Trophoblast cell (in vitro differentiated cells and primary cell): ENCODE measurements around the gene ZNF680.
"Not testable (repeated sequence)": the region's sequence is repeated elsewhere in the genome, so short reads cannot be mapped to it uniquely, and the experiment has no call there.

Experiments used
- DNase-seq, 2 donors: peaks; one replicate each; pipeline ENCODE4 v3.0.0-alpha.2; 2016
- H2AFZ ChIP-seq: 2 replicates; pipeline ENCODE4 v1.6.1; 2013; ENCODE audit warnings: low read length, moderate library complexity, mild to moderate bottlenecking; ENCODE audit not compliant: insufficient read depth, poor library complexity
- H2AK5ac ChIP-seq: 2 replicates; pipeline ENCODE4 v1.6.1; 2013; ENCODE audit warnings: mild to moderate bottlenecking, low read length
- H2BK120ac ChIP-seq: 2 replicates; pipeline ENCODE4 v1.6.1; 2013; ENCODE audit warnings: low read length, mild to moderate bottlenecking, moderate library complexity; ENCODE audit not compliant: insufficient read depth, poor library complexity
- H2BK12ac ChIP-seq: 2 replicates; pipeline ENCODE4 v1.6.1; 2013; ENCODE audit warnings: mild to moderate bottlenecking, low read length, moderate library complexity
- H2BK5ac ChIP-seq: 2 replicates; pipeline ENCODE4 v1.6.1; 2013; ENCODE audit warnings: low read length, low read depth, moderate library complexity, mild to moderate bottlenecking; ENCODE audit not compliant: poor library complexity
- H3K14ac ChIP-seq: 2 replicates; pipeline ENCODE4 v1.6.1; 2013; ENCODE audit warnings: mild to moderate bottlenecking, low read length
- H3K18ac ChIP-seq: 2 replicates; pipeline ENCODE4 v1.6.1; 2013; ENCODE audit warnings: mild to moderate bottlenecking, low read length
- H3K23ac ChIP-seq: 2 replicates; pipeline ENCODE4 v1.6.1; 2013; ENCODE audit warnings: low read length
- H3K27ac ChIP-seq: 2 replicates; pipeline ENCODE4 v1.5.1; 2013; ENCODE audit warnings: low read depth, mild to moderate bottlenecking, inconsistent platforms, low read length, moderate library complexity
- H3K27me3 ChIP-seq: 2 replicates; pipeline ENCODE4 v1.6.1; 2013; ENCODE audit warnings: inconsistent platforms, mild to moderate bottlenecking, low read length, moderate library complexity; ENCODE audit not compliant: insufficient read depth
- H3K36me3 ChIP-seq, 2 experiments: 1 replicate in 1 of 2; 2 replicates in 1 of 2; pipeline ENCODE4 v1.6.1; 2013; ENCODE audit warnings: low read length in 2 of 2, mild to moderate bottlenecking in 2 of 2, moderate library complexity in 1 of 2; ENCODE audit not compliant: insufficient read depth in 2 of 2, control insufficient read depth in 1 of 2
- H3K4ac ChIP-seq: 2 replicates; pipeline ENCODE4 v1.6.1; 2013; ENCODE audit warnings: low read depth, mild to moderate bottlenecking, low read length, moderate library complexity
- H3K4me1 ChIP-seq, 2 experiments: 1 replicate in 1 of 2; 2 replicates in 1 of 2; pipeline ENCODE4 v1.6.1; 2013; ENCODE audit warnings: low read length in 2 of 2, mild to moderate bottlenecking in 2 of 2, moderate library complexity in 1 of 2; ENCODE audit not compliant: insufficient read depth in 2 of 2, control insufficient read depth in 1 of 2
- H3K4me2 ChIP-seq: 2 replicates; pipeline ENCODE4 v1.6.1; 2013; ENCODE audit warnings: inconsistent platforms, mild to moderate bottlenecking, low read length, moderate library complexity
- H3K4me3 ChIP-seq: 2 replicates; pipeline ENCODE4 v1.5.1; 2013; ENCODE audit warnings: mild to moderate bottlenecking, low read depth, low read length, inconsistent platforms
- H3K79me1 ChIP-seq: one replicate; pipeline ENCODE4 v1.6.1; 2013; ENCODE audit warnings: low read length
- H3K79me2 ChIP-seq: 2 replicates; pipeline ENCODE4 v1.6.1; 2013; ENCODE audit warnings: low read length, mild to moderate bottlenecking; ENCODE audit not compliant: control insufficient read depth, insufficient read depth, poor library complexity
- H3K9ac ChIP-seq: 2 replicates; pipeline ENCODE4 v1.6.1; 2013; ENCODE audit warnings: mild to moderate bottlenecking, low read length
- H3K9me3 ChIP-seq: 2 replicates; pipeline ENCODE4 v1.6.1; 2013; ENCODE audit warnings: low read depth, mild to moderate bottlenecking, control low read depth, inconsistent platforms, low read length; ENCODE audit not compliant: insufficient read depth
- H4K12ac ChIP-seq: 2 replicates; pipeline ENCODE4 v1.6.1; 2013; ENCODE audit warnings: low read depth, mild to moderate bottlenecking, low read length, moderate library complexity
- H4K8ac ChIP-seq: 2 replicates; pipeline ENCODE4 v1.6.1; 2013; ENCODE audit warnings: low read depth, mild to moderate bottlenecking, low read length, moderate library complexity
- H4K91ac ChIP-seq: one replicate; pipeline ENCODE4 v1.6.1; 2013; ENCODE audit warnings: low read depth, mild to moderate bottlenecking, low read length, moderate library complexity
- WGBS: extraction: QIAGEN DNeasy Blood & Tissue Kit; methylation state at CpG from one replicate; pipeline ENCODE4 v1.1.7; 2013; ENCODE audit warnings: missing lambda C conversion rate; ENCODE audit not compliant: insufficient read length, insufficient coverage; ENCODE audit errors: extremely low coverage; 5-methylcytosine and 5-hydroxymethylcytosine counted together

ZNF680 gene

DNA sequence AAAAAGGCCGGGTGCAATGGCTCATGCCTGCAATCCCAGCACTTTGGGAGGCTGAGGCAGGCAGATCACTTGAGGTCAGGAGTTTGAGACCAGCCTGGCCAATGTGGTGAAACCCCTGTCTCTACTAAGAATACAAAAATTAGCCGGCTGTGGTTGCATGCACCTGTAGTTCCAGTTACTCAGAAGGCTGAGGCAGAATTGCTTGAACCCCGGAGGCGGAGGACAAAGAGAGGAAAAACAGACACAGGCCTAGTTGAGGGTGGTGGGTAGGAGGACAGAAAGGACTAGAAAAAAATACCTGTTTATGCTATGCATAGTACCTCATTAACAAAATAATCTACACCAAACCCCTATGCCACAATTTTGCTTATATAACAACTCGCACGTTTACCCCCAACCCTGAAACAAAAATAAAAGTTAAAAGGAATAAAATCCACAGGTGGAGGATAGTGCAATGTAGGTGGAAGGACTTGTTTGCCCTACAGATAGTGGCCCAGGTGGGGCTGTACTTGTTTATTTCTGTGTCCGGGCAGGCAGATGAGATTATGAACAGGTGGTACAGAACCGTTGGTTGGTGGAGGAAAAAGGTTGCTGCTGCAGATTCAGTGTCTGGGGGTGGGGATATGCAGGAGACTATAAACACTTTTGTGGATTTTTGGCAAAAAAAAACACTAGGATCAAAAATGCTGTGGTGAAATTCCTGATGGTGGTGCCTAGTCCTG is 5.1 kb downstream of the ZNF680 start:
- Histone ChIP-seq H2BK5ac (no peak overlapping the region), H3K23ac (no peak overlapping the region), H3K4ac (no peak overlapping the region), H3K36me3 (no peaks in the 10 kb centered on the region), H3K27me3 (no peaks in the 10 kb centered on the region), H4K91ac (no peak overlapping the region), H3K4me2 (no peak overlapping the region), H4K8ac (no peak overlapping the region), H4K12ac (no peak overlapping the region), H3K9ac (no peak overlapping the region), H3K79me1 (no peaks in the 10 kb centered on the region), H3K4me3 (no peak overlapping the region), H2BK12ac (no peak overlapping the region), H3K9me3 (peaks cover 3% of the 10 kb centered on the region), H2AK5ac (no peak overlapping the region), H3K18ac (no peak overlapping the region), H3K4me1 (no peaks in the 10 kb centered on the region), H3K79me2 (no peaks in the 10 kb centered on the region), H3K27ac (no peak overlapping the region), H3K14ac (no peak overlapping the region), H2AFZ (no peak overlapping the region), H2BK120ac (no peak overlapping the region)
- DNase-seq, result no peak
- 100% methylated on average over 2 of the region's 8 CpGs for WGBS

DNA sequence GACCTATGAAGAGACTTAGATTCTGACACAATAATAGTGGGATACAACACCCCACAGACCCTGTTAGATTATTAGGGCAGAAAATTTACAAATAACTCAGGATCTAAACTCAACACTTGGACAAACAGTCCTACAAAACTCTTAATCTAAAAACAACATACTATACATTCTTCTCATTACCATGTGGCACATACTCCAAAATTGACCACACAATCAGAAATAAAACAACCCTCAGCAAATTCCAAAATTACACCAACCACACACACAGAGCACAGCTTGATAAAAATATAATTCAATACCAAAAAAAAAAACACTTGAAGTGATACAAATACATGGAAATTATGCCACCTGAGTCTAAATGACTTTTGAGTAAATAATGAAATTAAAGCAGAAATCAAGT is 7.8 kb downstream of the ZNF680 start:
- H2AK5ac ChIP-seq, result no peak overlapping the region

DNA sequence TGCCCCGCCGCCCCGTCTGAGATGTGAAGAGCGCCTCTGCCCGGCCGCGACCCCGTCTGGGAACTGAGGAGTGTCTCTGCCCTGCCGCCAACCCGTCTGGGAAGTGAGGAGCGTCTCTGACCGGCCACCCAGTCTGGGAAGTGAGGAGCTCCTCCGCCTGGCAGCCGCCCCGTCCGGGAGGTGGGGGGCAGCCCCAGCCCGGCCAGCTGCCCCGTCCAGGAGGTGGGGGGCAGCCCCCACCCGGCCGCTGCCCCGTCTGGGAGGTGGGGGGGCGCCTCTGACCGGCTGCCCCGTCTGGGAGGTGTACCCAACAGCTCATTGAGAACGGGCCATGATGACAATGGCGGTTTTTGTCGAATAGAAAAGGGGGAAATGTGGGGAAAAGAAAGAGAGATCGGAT is 8.7 kb downstream of the ZNF680 start:
- H4K12ac ChIP-seq, H2BK120ac ChIP-seq, H3K18ac ChIP-seq, H3K36me3 ChIP-seq, H4K91ac ChIP-seq, H3K4me3 ChIP-seq, H3K79me2 ChIP-seq, H2BK12ac ChIP-seq, H3K4ac ChIP-seq, H2AK5ac ChIP-seq, DNase-seq, H3K9ac ChIP-seq, H3K27me3 ChIP-seq, H2AFZ ChIP-seq, H3K14ac ChIP-seq, H3K23ac ChIP-seq, H3K79me1 ChIP-seq, H3K27ac ChIP-seq, H3K9me3 ChIP-seq, H3K4me2 ChIP-seq, H2BK5ac ChIP-seq, H3K4me1 ChIP-seq, H4K8ac ChIP-seq: not testable (repeated sequence)
- no CpG with 5 or more reads among the region's 28 CpGs for WGBS

More for the DNA sequence above, 7.8 kb downstream of the ZNF680 start:
- H3K4me2 ChIP-seq, result no peak overlapping the region
- H2BK12ac ChIP-seq, result no peak overlapping the region
- no peak overlapping the region for H3K27ac ChIP-seq
- H2AFZ ChIP-seq, result no peak overlapping the region
- H3K79me2 ChIP-seq, result no peaks in the 10 kb centered on the region
- H3K18ac ChIP-seq, result no peak overlapping the region
- H3K23ac ChIP-seq, result no peak overlapping the region
- H3K9ac ChIP-seq, result no peak overlapping the region
- no peaks in the 10 kb centered on the region for H3K4me1 ChIP-seq
- no peak overlapping the region for H2BK120ac ChIP-seq
- no peak overlapping the region for H4K12ac ChIP-seq
- no peak overlapping the region for H3K14ac ChIP-seq
- no peak overlapping the region for H3K4me3 ChIP-seq
- no peaks in the 10 kb centered on the region for H3K36me3 ChIP-seq
- H3K9me3 ChIP-seq, result peaks cover 2% of the 10 kb centered on the region
- DNase-seq, result no peak
- no peak overlapping the region for H4K8ac ChIP-seq
- H3K79me1 ChIP-seq, result no peaks in the 10 kb centered on the region
- H4K91ac ChIP-seq, result no peak overlapping the region
- no peaks in the 10 kb centered on the region for H3K27me3 ChIP-seq
- H2BK5ac ChIP-seq, result no peak overlapping the region
- H3K4ac ChIP-seq, result no peak overlapping the region

DNA sequence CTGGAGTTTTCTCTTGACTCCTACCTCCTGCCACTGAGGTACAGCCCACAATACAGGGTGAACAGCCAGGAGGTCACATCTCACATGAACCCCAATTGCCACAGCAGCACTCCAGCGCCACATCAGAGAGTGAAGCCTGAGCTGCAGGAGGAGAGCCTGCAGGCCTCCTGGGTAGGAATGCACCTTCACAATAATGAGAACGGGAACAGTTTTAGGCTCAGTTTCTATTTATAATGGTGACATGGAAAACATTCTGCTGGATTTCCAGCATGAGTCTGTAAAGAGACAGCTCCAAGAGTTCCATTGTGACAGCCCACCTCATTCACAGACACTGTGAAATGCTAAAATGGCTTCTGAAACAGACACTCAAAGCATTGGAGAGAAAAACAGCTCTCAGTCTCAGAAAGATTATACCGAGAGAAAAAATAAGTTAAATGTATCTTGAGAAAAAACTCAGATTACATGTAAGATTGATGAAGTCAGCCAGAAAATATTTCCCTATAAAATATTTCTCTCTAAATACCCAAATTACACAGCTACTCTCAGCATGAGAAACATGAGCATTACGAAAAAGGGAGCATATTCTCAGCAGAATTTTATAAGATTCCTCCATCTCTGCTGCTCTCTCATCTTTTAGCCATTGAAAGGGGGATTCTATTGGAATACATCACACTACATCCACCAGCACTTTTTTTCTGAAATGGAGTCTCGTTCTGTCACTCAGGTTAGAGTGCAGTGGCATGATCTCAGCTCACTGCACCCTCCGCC is 11.3 kb downstream of the ZNF680 start:
- Histone ChIP-seq H3K27me3 (no peaks in the 10 kb centered on the region), H4K91ac (no peak overlapping the region), H4K12ac (no peak overlapping the region), H3K4me3 (no peak overlapping the region), H2BK5ac (no peak overlapping the region), H3K4ac (no peak overlapping the region), H3K79me1 (no peaks in the 10 kb centered on the region), H3K79me2 (no peaks in the 10 kb centered on the region), H3K4me1 (no peaks in the 10 kb centered on the region), H3K9me3 (peaks cover 2% of the 10 kb centered on the region), H2AFZ (no peak overlapping the region), H3K14ac (no peak overlapping the region), H3K18ac (no peak overlapping the region), H3K4me2 (no peak overlapping the region), H4K8ac (no peak overlapping the region), H2BK12ac (no peak overlapping the region), H3K27ac (no peak overlapping the region), H2AK5ac (no peak overlapping the region), H3K9ac (no peak overlapping the region), H3K23ac (no peak overlapping the region), H3K36me3 (no peaks in the 10 kb centered on the region), H2BK120ac (no peak overlapping the region)
- WGBS, result no CpG with 5 or more reads among the region's 6 CpGs
- DNase-seq, result no peak
